OCI-LY7 (cell line): Measurements from ENCODE around the gene RERGL.

Source experiments
- EZH2phosphoT487 ChIP-seq: fragments of 200-600 bp; sonication (generic); IDR thresholded peaks from 2 replicates; pipeline ENCODE4 v1.6.1; 2018; ENCODE audit warnings: low read depth, borderline replicate concordance, mild to moderate bottlenecking, mixed run types, antibody characterized with exemption, low read length, moderate library complexity, mixed read lengths
- TF ChIP-seq, protein P1 (sequence below): fragments of 200-600 bp; sonication (generic); conservative IDR thresholded peaks from 2 replicates; pipeline ENCODE4 v1.5.1; 2014; ENCODE audit warnings: mild to moderate bottlenecking, antibody characterized with exemption, low read length, moderate library complexity, mixed read lengths

DNA sequence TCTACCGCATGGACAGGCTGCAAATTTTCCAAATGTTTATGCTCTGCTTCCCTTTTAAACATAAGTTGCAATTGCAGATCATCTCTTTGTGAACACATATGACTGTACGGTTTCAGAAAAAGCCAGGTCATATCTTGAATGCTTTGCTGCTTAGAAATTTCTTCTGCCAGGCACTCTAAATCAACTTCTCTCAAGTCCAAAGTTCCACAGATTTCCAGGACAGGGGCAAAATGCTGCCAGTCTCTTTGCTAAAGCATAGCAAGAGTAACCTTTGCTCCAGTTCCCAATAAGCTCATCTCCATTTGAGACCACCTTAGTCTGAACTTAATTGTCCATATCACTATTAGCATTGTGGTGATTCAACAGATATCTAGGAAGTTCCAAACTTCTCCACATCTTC lies 13.6 kb upstream of the RERGL start:
- TF ChIP-seq, protein P1, sequence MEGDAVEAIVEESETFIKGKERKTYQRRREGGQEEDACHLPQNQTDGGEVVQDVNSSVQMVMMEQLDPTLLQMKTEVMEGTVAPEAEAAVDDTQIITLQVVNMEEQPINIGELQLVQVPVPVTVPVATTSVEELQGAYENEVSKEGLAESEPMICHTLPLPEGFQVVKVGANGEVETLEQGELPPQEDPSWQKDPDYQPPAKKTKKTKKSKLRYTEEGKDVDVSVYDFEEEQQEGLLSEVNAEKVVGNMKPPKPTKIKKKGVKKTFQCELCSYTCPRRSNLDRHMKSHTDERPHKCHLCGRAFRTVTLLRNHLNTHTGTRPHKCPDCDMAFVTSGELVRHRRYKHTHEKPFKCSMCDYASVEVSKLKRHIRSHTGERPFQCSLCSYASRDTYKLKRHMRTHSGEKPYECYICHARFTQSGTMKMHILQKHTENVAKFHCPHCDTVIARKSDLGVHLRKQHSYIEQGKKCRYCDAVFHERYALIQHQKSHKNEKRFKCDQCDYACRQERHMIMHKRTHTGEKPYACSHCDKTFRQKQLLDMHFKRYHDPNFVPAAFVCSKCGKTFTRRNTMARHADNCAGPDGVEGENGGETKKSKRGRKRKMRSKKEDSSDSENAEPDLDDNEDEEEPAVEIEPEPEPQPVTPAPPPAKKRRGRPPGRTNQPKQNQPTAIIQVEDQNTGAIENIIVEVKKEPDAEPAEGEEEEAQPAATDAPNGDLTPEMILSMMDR, result no peak
- no peak for TF ChIP-seq EZH2phosphoT487
